Endothelial cell (in vitro differentiated cells): ENCODE data around the gene TPH1. TPM values are rescaled to one million over a fixed set of nuclear protein-coding genes. Genes with fewer than 3 reads are reported as not detected.

Experiments used
- DNase-seq: peaks from one replicate; pipeline ENCODE4 v3.0.0; 2021; ENCODE audit warnings: low spot score
- H3K27ac Mint-ChIP-seq: one replicate; pipeline ENCODE4 v1.8.0; 2021; ENCODE audit warnings: mixed read lengths, inconsistent platforms; ENCODE audit not compliant: unreplicated experiment
- H3K27me3 Mint-ChIP-seq: one replicate; pipeline ENCODE4 v1.8.0; 2021; ENCODE audit warnings: mild to moderate bottlenecking, moderate library complexity, mixed read lengths, inconsistent platforms; ENCODE audit not compliant: unreplicated experiment
- H3K36me3 Mint-ChIP-seq: one replicate; pipeline ENCODE4 v1.8.0; 2021; ENCODE audit warnings: mild to moderate bottlenecking, low read depth, mixed read lengths, inconsistent platforms; ENCODE audit not compliant: unreplicated experiment
- H3K4me1 Mint-ChIP-seq: one replicate; pipeline ENCODE4 v1.8.0; 2021; ENCODE audit warnings: mild to moderate bottlenecking, mixed read lengths, inconsistent platforms; ENCODE audit not compliant: unreplicated experiment
- H3K4me3 Mint-ChIP-seq: one replicate; pipeline ENCODE4 v1.8.0; 2021; ENCODE audit warnings: mild to moderate bottlenecking, mixed read lengths, inconsistent platforms; ENCODE audit not compliant: unreplicated experiment
- H3K9me3 Mint-ChIP-seq: one replicate; pipeline ENCODE4 v1.8.0; 2021; ENCODE audit warnings: mixed read lengths, inconsistent platforms; ENCODE audit not compliant: unreplicated experiment
- total RNA-seq: library from RNA; stranded (reverse); fragmentation: NEBNext Ultra II Directional; extraction: Animal tissue kit (Norgen Biotek cat#: 25700); gene quantifications from one replicate; pipeline ENCODE4 v1.2.1, GENCODE V29; 2021; ENCODE audit not compliant: unreplicated experiment
- TF ChIP-seq, protein P1 (sequence below): fragments of 200-600 bp; sonication (generic); IDR thresholded peaks from one replicate; pipeline ENCODE4 v1.5.0; 2021; ENCODE audit warnings: antibody characterized with exemption; ENCODE audit not compliant: unreplicated experiment

TPH1 gene
- total RNA-seq, 1 donor from 2014 or later = 0.38 TPM

DNA sequence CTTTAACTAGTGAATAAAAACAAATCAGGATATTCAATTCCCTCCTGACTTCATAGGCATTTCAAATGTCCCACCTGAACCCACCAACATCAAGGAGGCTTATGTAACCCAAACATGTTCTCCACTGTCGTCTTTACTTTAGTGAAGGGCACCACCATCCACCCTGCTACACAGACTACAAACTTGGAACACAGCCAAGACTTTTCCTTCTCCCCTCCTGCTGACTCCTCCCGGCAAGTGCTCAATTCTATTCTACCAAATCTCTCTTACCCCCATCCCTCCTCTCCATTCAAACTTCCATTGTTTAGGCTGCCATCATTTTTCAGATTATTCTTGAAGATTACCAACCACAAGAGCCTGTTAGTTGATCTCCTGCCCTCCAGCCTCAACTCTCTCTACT lies 35.5 kb upstream of the TPH1 start:
- H3K27me3 Mint-ChIP-seq = no peaks in the 10 kb centered on the region
- H3K36me3 Mint-ChIP-seq = peaks cover 9% of the 10 kb centered on the region
- no peak overlapping the region for H3K4me3 Mint-ChIP-seq
- H3K27ac Mint-ChIP-seq = no peak overlapping the region
- H3K9me3 Mint-ChIP-seq = no peaks in the 10 kb centered on the region
- DNase-seq = no peak
- no peaks in the 10 kb centered on the region for H3K4me1 Mint-ChIP-seq
- TF ChIP-seq, protein P1, sequence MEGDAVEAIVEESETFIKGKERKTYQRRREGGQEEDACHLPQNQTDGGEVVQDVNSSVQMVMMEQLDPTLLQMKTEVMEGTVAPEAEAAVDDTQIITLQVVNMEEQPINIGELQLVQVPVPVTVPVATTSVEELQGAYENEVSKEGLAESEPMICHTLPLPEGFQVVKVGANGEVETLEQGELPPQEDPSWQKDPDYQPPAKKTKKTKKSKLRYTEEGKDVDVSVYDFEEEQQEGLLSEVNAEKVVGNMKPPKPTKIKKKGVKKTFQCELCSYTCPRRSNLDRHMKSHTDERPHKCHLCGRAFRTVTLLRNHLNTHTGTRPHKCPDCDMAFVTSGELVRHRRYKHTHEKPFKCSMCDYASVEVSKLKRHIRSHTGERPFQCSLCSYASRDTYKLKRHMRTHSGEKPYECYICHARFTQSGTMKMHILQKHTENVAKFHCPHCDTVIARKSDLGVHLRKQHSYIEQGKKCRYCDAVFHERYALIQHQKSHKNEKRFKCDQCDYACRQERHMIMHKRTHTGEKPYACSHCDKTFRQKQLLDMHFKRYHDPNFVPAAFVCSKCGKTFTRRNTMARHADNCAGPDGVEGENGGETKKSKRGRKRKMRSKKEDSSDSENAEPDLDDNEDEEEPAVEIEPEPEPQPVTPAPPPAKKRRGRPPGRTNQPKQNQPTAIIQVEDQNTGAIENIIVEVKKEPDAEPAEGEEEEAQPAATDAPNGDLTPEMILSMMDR = no peak

DNA sequence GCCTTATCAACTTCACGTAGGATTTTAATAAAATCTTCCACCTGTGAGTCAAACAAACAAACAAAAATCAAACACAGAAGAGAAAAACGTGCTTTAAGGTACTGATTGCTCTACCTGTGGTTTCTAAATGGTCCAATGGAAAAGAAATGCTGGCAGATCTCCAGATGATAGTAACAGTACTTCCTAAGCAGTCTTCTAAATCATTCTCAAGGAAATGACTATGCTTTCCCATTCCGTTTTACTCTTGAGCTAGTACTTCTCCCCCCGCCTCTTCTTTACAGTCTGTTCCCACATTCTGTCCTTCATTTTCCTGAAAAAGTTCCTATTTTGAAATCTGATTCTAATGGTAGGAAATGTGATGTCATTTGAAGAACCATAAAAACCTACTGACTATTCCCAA lies 34.4 kb upstream of the TPH1 start:
- H3K27me3 Mint-ChIP-seq = no peaks in the 10 kb centered on the region
- no peaks in the 10 kb centered on the region for H3K9me3 Mint-ChIP-seq
- TF ChIP-seq, protein P1 = no peak
- H3K36me3 Mint-ChIP-seq = peaks cover 9% of the 10 kb centered on the region
- H3K4me3 Mint-ChIP-seq = no peak overlapping the region
- H3K27ac Mint-ChIP-seq = no peak overlapping the region
- no peak for DNase-seq
- H3K4me1 Mint-ChIP-seq = no peaks in the 10 kb centered on the region

DNA sequence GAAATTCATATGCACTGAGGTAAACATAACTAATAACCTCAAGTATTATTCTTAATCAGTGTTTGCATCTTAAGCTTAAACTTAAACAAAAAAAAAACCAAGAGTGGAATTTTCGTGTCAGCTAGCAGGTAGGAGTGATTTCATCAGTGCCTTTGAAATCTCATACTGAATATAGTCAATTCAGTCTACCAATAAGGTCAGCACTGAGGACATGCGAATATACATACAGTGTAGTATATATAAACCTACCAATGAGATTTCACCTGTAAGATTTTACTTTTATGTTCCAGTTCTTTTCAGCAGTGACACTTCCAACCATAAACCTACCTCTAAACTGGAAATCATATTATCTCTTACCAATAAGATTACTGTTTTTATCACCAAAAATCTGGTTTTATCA lies 32.8 kb upstream of the TPH1 start:
- no peak overlapping the region for H3K4me3 Mint-ChIP-seq
- DNase-seq = no peak
- H3K36me3 Mint-ChIP-seq = peaks cover 9% of the 10 kb centered on the region
- no peaks in the 10 kb centered on the region for H3K27me3 Mint-ChIP-seq
- TF ChIP-seq, protein P1 = no peak
- H3K9me3 Mint-ChIP-seq = no peaks in the 10 kb centered on the region
- H3K27ac Mint-ChIP-seq = no peak overlapping the region
- no peaks in the 10 kb centered on the region for H3K4me1 Mint-ChIP-seq

DNA sequence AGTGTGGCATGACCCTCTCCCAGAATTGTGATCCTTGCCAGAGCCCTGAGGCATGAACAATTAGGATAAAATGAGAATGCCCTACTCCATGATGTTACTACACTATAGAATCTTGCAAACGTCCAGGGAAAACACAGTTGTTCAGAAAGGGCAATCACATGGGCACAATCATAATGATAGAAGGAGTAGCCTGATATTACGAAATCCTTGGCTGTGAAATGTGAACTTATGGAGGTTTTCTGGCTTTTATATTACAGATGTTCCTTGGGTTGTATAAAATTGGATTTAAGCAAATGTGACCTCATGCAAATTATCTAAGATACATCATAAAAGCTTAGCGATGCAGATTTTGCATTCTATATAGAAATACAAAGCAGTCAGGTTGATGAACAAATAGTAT lies 29.4 kb upstream of the TPH1 start:
- H3K27me3 Mint-ChIP-seq = no peaks in the 10 kb centered on the region
- no peak overlapping the region for H3K4me3 Mint-ChIP-seq
- peaks cover 8% of the 10 kb centered on the region for H3K4me1 Mint-ChIP-seq
- H3K9me3 Mint-ChIP-seq = no peaks in the 10 kb centered on the region
- no peak for DNase-seq
- TF ChIP-seq, protein P1 = no peak
- H3K36me3 Mint-ChIP-seq = peaks cover 6% of the 10 kb centered on the region
- H3K27ac Mint-ChIP-seq = no peak overlapping the region

DNA sequence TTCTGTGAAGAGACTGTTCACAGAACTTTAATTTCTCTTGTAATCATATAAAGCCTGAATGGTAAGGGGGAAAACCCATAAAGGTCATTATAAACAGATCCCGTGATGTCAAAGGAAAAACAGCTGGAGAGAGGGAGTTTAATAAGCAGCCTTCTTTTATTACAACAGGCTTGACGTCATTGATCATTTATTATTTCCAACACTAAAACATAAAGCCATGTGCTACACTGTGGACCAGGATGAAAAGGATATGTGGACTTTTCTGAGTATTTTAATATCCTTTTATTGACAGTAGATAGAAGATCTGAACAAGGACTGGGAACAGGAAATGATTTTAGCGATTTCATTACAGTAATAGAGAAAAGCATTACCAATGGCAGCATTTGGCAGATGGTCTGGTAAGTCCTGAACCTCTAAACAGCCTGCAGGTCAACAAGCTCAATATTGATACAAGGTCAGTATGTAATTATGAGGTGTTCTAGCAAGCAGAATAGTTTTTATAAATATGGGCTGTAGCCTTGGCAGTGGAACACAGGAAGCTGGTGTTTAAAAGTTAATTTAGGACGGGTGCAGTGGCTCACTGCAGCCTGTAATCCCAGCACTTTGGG lies 25.1 kb upstream of the TPH1 start:
- TF ChIP-seq, protein P1 = no peak
- no peaks in the 10 kb centered on the region for H3K9me3 Mint-ChIP-seq
- no peaks in the 10 kb centered on the region for H3K27me3 Mint-ChIP-seq
- peak overlapping the region; percentile 10 for H3K27ac Mint-ChIP-seq
- no peak overlapping the region for H3K4me3 Mint-ChIP-seq
- DNase-seq = no peak
- peaks cover 8% of the 10 kb centered on the region for H3K4me1 Mint-ChIP-seq
- no peaks in the 10 kb centered on the region for H3K36me3 Mint-ChIP-seq
